Kidney glomerular epithelial cell (primary cell): ENCODE results near the gene OXER1.
"Not testable (repeated sequence)": the region's sequence is repeated elsewhere in the genome, so short reads cannot be mapped to it uniquely, and the experiment has no call there.

Source experiments
- DNase-seq: peaks from one replicate; lab custom pipeline; 2025; lab: John Stamatoyannopoulos, UW

Gene OXER1

GRCh38 chr2:42752314-42752713 lies 11.6 kb downstream of the OXER1 start:
- no peak for DNase-seq

GRCh38 chr2:42748840-42749239 lies 15.1 kb downstream of the OXER1 start:
- DNase-seq: no peak

GRCh38 chr2:42747422-42747821 lies 16.5 kb downstream of the OXER1 start:
- DNase-seq: no peak

- DNase-seq: no peak
These were observed 19.3 kb downstream of the OXER1 start for GRCh38 chr2:42744545-42745082.

GRCh38 chr2:42743659-42743990 lies 20.3 kb downstream of the OXER1 start:
- DNase-seq: no peak

GRCh38 chr2:42742740-42743658 lies 20.9 kb downstream of the OXER1 start:
- no peak for DNase-seq

- no peak for DNase-seq
These were observed 22.8 kb downstream of the OXER1 start for GRCh38 chr2:42741140-42741539.

- no peak for DNase-seq
These were observed 27.2 kb downstream of the OXER1 start for GRCh38 chr2:42736598-42737322.

GRCh38 chr2:42733852-42734251 lies 30.1 kb downstream of the OXER1 start:
- DNase-seq: no peak

GRCh38 chr2:42731316-42731715 lies 32.6 kb downstream of the OXER1 start:
- not testable (repeated sequence) for DNase-seq

GRCh38 chr2:42726680-42727079 lies 37.3 kb downstream of the OXER1 start:
- no peak for DNase-seq

GRCh38 chr2:42725657-42726056 lies 38.3 kb downstream of the OXER1 start:
- DNase-seq: no peak

GRCh38 chr2:42724886-42725285 lies 39.0 kb downstream of the OXER1 start:
- DNase-seq: no peak

- no peak for DNase-seq
These were observed 40.5 kb downstream of the OXER1 start for GRCh38 chr2:42723465-42723864.

- DNase-seq: peak; percentile 66
These were observed 41.4 kb downstream of the OXER1 start for GRCh38 chr2:42722320-42723190.

GRCh38 chr2:42721898-42722297 lies 42.0 kb downstream of the OXER1 start:
- no peak for DNase-seq

GRCh38 chr2:42714686-42715085 lies 49.2 kb downstream of the OXER1 start:
- DNase-seq: no peak

GRCh38 chr2:42713920-42714319 lies 50.0 kb downstream of the OXER1 start:
- no peak for DNase-seq

- DNase-seq: no peak
These were observed 51.0 kb downstream of the OXER1 start for GRCh38 chr2:42712934-42713333.
